GM06990 (cell line): ENCODE data around the gene RPS6KL1.

Experiments used
- DNase-seq: peaks from one replicate; pipeline ENCODE4 v3.0.0-alpha.2; 2011; ENCODE audit not compliant: insufficient read length; ENCODE audit errors: extremely low read depth
- H3K27me3 ChIP-seq: replicated peaks from 2 replicates; pipeline ENCODE4 v1.6.0; 2011; ENCODE audit warnings: low read length; ENCODE audit not compliant: control insufficient read depth, insufficient read depth
- H3K36me3 ChIP-seq: 2 replicates; pipeline ENCODE4 v1.5.1; 2011; ENCODE audit warnings: low read length; ENCODE audit not compliant: control insufficient read depth, insufficient read depth
- H3K4me3 ChIP-seq: replicated peaks from 2 replicates; pipeline ENCODE4 v1.5.1; 2011; ENCODE audit warnings: low read depth, mild to moderate bottlenecking, control low read depth, low read length
- TF ChIP-seq, protein P1 (sequence below): IDR thresholded peaks from 2 replicates; pipeline ENCODE4 v1.5.1; 2011; ENCODE audit warnings: low read length, control low read depth, mild to moderate bottlenecking, inconsistent platforms; ENCODE audit not compliant: insufficient read depth, poor library complexity, severe bottlenecking

The RPS6KL1 gene

DNA sequence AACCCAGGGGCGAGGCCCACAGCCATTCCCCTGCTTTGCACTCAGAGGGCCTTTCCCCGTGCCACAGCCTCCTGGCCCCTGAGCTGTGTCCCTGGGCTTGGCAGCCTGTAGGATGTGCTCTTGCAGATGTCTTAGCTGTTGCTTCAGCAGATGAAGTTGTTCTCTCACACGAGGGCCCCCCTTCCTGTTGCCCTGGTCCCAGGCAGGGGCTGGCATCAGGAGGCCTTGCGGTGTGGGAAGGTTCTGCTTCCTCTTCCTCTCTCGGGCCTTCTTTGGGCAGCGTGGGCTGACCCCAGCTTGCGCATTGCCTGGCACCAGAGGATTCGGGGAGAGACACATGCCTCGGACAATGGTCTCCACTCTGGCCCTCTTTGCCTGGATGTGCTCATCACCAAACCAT lies 59.8 kb downstream of the RPS6KL1 start:
- H3K36me3 ChIP-seq: no peaks in the 10 kb centered on the region
- TF ChIP-seq, protein P1, sequence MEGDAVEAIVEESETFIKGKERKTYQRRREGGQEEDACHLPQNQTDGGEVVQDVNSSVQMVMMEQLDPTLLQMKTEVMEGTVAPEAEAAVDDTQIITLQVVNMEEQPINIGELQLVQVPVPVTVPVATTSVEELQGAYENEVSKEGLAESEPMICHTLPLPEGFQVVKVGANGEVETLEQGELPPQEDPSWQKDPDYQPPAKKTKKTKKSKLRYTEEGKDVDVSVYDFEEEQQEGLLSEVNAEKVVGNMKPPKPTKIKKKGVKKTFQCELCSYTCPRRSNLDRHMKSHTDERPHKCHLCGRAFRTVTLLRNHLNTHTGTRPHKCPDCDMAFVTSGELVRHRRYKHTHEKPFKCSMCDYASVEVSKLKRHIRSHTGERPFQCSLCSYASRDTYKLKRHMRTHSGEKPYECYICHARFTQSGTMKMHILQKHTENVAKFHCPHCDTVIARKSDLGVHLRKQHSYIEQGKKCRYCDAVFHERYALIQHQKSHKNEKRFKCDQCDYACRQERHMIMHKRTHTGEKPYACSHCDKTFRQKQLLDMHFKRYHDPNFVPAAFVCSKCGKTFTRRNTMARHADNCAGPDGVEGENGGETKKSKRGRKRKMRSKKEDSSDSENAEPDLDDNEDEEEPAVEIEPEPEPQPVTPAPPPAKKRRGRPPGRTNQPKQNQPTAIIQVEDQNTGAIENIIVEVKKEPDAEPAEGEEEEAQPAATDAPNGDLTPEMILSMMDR: no peak
- H3K27me3 ChIP-seq: no peaks in the 10 kb centered on the region
- DNase-seq: no peak
- H3K4me3 ChIP-seq: no peak overlapping the region

- DNase-seq: no peak
- Histone ChIP-seq H3K36me3 (no peaks in the 10 kb centered on the region), H3K4me3 (no peak overlapping the region), H3K27me3 (no peaks in the 10 kb centered on the region)
- TF ChIP-seq, protein P1: no peak
Observed at GRCh38 chr14:74861734-74862090, 61.3 kb downstream of the RPS6KL1 start.

- Histone ChIP-seq H3K36me3 (no peaks in the 10 kb centered on the region), H3K4me3 (no peak overlapping the region), H3K27me3 (no peaks in the 10 kb centered on the region)
- peak; percentile 52 for DNase-seq
- TF ChIP-seq, protein P1: peak; percentile 82
Observed at GRCh38 chr14:74860899-74861733, 61.9 kb downstream of the RPS6KL1 start.

GRCh38 chr14:74859757-74860552 lies 63.1 kb downstream of the RPS6KL1 start:
- no peak for DNase-seq
- H3K36me3 ChIP-seq: no peaks in the 10 kb centered on the region
- TF ChIP-seq, protein P1: no peak
- H3K4me3 ChIP-seq: no peak overlapping the region
- no peaks in the 10 kb centered on the region for H3K27me3 ChIP-seq

- H3K27me3 ChIP-seq: no peaks in the 10 kb centered on the region
- TF ChIP-seq, protein P1: no peak
- H3K4me3 ChIP-seq: no peak overlapping the region
- DNase-seq: no peak
- no peaks in the 10 kb centered on the region for H3K36me3 ChIP-seq
Observed at GRCh38 chr14:74858022-74858421, 65.0 kb downstream of the RPS6KL1 start.
